PFSK-1 (cell line): ENCODE data around the gene PLEKHH1.

Experiments used
- POLR2AphosphoS5 ChIP-seq: IDR thresholded peaks from 2 replicates; pipeline ENCODE4 v1.6.1; 2012; ENCODE audit warnings: low read depth, mild to moderate bottlenecking, control low read depth, low read length, moderate library complexity
- TAF1 ChIP-seq: IDR thresholded peaks from 2 replicates; pipeline ENCODE4 v1.6.1; 2012; ENCODE audit warnings: low read length, control low read depth, borderline replicate concordance; ENCODE audit not compliant: insufficient read depth

GRCh38 chr14:67581643-67582042 is 48.6 kb downstream of the PLEKHH1 start:
- TF ChIP-seq TAF1 (no peak), POLR2AphosphoS5 (no peak)
